HepG2 (cell line): Measurements from ENCODE around the gene TUBB. TPM values are rescaled to one million over a fixed set of nuclear protein-coding genes. Genes with fewer than 3 reads are reported as not detected.

ENCODE experiments used
- CBX2 ChIP-seq, 2 experiments: fragments of 200-600 bp in 1 of 2; sonication (generic); formaldehyde crosslinking in 1 of 2; IDR thresholded peaks; 2 replicates each; pipeline versions ENCODE4 v1.7.0 to v1.8.1; 2018 to 2022; ENCODE audit warnings: low read depth in 2 of 2, low read length in 1 of 2, mild to moderate bottlenecking in 1 of 2, missing genetic modification reagents in 1 of 2
- FOXO1 ChIP-seq: sonication (generic); formaldehyde crosslinking; IDR thresholded peaks from 2 replicates; pipeline ENCODE4 v1.4.0; 2020; ENCODE audit warnings: missing genetic modification reagents
- FOXO4 ChIP-seq: sonication (generic); formaldehyde crosslinking; conservative IDR thresholded peaks from 2 replicates; pipeline ENCODE4 v1.8.1; 2023; ENCODE audit warnings: missing genetic modification reagents
- GABPA ChIP-seq, 2 experiments: IDR thresholded peaks; 2 replicates each; pipeline ENCODE4 v1.6.1; 2011 to 2016; ENCODE audit warnings: low read depth in 2 of 2, low read length in 1 of 2, missing biosample characterization in 1 of 2, missing genetic modification characterization in 1 of 2
- MEF2D ChIP-seq: sonication (generic); formaldehyde crosslinking; IDR thresholded peaks from 2 replicates; pipeline ENCODE4 v1.5.1; 2020; ENCODE audit warnings: mild to moderate bottlenecking, missing genetic modification reagents
- STAG1 ChIP-seq: sonication (generic); formaldehyde crosslinking; IDR thresholded peaks from 2 replicates; pipeline ENCODE4 v1.4.0; 2020; ENCODE audit warnings: missing genetic modification reagents
- TBX2 ChIP-seq: sonication (generic); formaldehyde crosslinking; IDR thresholded peaks from 2 replicates; pipeline ENCODE4 v1.5.0; 2020; ENCODE audit warnings: missing genetic modification reagents, mild to moderate bottlenecking, borderline replicate concordance
- TBX3 ChIP-seq: fragments of 450-650 bp; IDR thresholded peaks from 2 replicates; pipeline ENCODE4 v1.6.1; 2017; ENCODE audit warnings: antibody characterized with exemption, mild to moderate bottlenecking, inconsistent platforms, borderline replicate concordance
- ZBTB49 ChIP-seq: sonication (generic); formaldehyde crosslinking; IDR thresholded peaks from 2 replicates; pipeline ENCODE4 v1.4.0; 2020; ENCODE audit warnings: missing genetic modification reagents, borderline replicate concordance
- ZNF121 ChIP-seq: sonication (generic); formaldehyde crosslinking; IDR thresholded peaks from 2 replicates; pipeline ENCODE4 v1.5.0; 2020; ENCODE audit warnings: mild to moderate bottlenecking, missing genetic modification reagents
- ZNF687 ChIP-seq: sonication (generic); formaldehyde crosslinking; IDR thresholded peaks from 2 replicates; pipeline ENCODE4 v1.5.1; 2020; ENCODE audit warnings: mild to moderate bottlenecking, missing genetic modification reagents, moderate library complexity
- ZNF704 ChIP-seq: sonication (generic); formaldehyde crosslinking; IDR thresholded peaks from 2 replicates; pipeline ENCODE4 v1.8.1; 2023; ENCODE audit warnings: mild to moderate bottlenecking, inconsistent platforms, moderate library complexity, missing genetic modification reagents, borderline replicate concordance
- polyA plus RNA-seq, 8 experiments: library from polyadenylated mRNA; depleted of rRNA in 3 of 8; stranded (reverse) in 7 of 8; unstranded in 1 of 8; fragments of >200 nt; fragmentation: Illumina TruSeq in 4 of 8; extraction: Trizol in 4 of 8; gene quantifications; 2 replicates each; pipeline versions ENCODE4 v1.2.1 to v1.2.3, GENCODE V29; 2011 to 2016; ENCODE audit warnings: low read depth in 4 of 8, missing spikeins in 1 of 8, mixed read lengths in 1 of 8; ENCODE audit not compliant: insufficient read depth in 1 of 8
- total RNA-seq, 5 experiments: library from RNA; depleted of rRNA; stranded (reverse); fragments of >200 nt; fragmentation: Illumina TruSeq; extraction: Trizol; gene quantifications; 2 replicates each; pipeline ENCODE4 v1.2.3, GENCODE V29; 2016; ENCODE audit warnings: low read depth in 1 of 5
- TF ChIP-seq, protein P1 (sequence below): sonication (generic); formaldehyde crosslinking; IDR thresholded peaks from 2 replicates; pipeline ENCODE4 v1.8.0; 2022; ENCODE audit warnings: missing genetic modification reagents, low read depth, mild to moderate bottlenecking, borderline replicate concordance
- TF ChIP-seq, protein P2 (sequence below): sonication (generic); formaldehyde crosslinking; IDR thresholded peaks from 2 replicates; pipeline ENCODE4 v1.4.0; 2020; ENCODE audit warnings: missing genetic modification reagents
- TF ChIP-seq, protein P3 (sequence below): IDR thresholded peaks from 2 replicates; pipeline ENCODE4 v1.6.1; 2018; ENCODE audit warnings: missing genetic modification reagents

Gene TUBB
- total and polyA plus RNA-seq, 2 of the 13 experiments (the other 11 are each of a cell fraction or from before 2014, with no cell fraction given), result 911 to 1,163 TPM

- TF ChIP-seq FOXO4, result no peak
- TF ChIP-seq MEF2D (CRISPR knock-in tag), result peak; percentile 91; the same call in 1 of the 2 replicates
- TF ChIP-seq ZNF704 (CRISPR knock-in tag), result 0 out of 2 replicates have a peak, but pooled peaks have one; percentile 90
- peak; percentile 46 for TF ChIP-seq GABPA (IDR thresholded peaks at IDR 0.05; ENCODE audit: low read depth, low read length)
- peak; percentile 89 for TF ChIP-seq GABPA (CRISPR knock-in tag; IDR thresholded peaks at IDR 0.05; ENCODE audit: low read depth)
- peak; percentile 88 for TF ChIP-seq FOXO1 (CRISPR knock-in tag)
- peak; percentile 93 for TF ChIP-seq TBX3
- TF ChIP-seq, protein P1, sequence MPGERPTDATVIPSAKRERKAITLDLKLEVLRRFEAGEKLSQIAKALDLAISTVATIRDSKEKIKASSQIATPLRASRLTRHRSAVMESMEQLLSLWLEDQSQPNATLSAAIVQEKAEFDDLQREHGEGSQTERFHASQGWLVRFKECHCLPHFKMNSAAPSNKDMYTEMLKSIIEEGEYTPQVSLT (CRISPR knock-in tag), result 0 out of 2 replicates have a peak, but pooled peaks have one; percentile 41
- no peak for TF ChIP-seq ZNF121 (CRISPR knock-in tag)
- TF ChIP-seq ZNF687 (CRISPR knock-in tag), result peak; percentile 94
- peak; percentile 24; the same call in 1 of the 2 replicates for TF ChIP-seq STAG1 (CRISPR knock-in tag)
- no peak for TF ChIP-seq CBX2 (IDR thresholded peaks at IDR 0.05; ENCODE audit: low read depth, low read length)
- peak; percentile 82; the same call in 1 of the 2 replicates for TF ChIP-seq CBX2 (CRISPR knock-in tag; IDR thresholded peaks at IDR 0.05; ENCODE audit: low read depth)
- peak; percentile 95 for TF ChIP-seq TBX2 (CRISPR knock-in tag)
- peak; percentile 43; the same call in 1 of the 2 replicates for TF ChIP-seq ZBTB49 (CRISPR knock-in tag)
- TF ChIP-seq, protein P2, sequence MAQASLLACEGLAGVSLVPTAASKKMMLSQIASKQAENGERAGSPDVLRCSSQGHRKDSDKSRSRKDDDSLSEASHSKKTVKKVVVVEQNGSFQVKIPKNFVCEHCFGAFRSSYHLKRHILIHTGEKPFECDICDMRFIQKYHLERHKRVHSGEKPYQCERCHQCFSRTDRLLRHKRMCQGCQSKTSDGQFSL (CRISPR knock-in tag), result no peak
- TF ChIP-seq, protein P3, sequence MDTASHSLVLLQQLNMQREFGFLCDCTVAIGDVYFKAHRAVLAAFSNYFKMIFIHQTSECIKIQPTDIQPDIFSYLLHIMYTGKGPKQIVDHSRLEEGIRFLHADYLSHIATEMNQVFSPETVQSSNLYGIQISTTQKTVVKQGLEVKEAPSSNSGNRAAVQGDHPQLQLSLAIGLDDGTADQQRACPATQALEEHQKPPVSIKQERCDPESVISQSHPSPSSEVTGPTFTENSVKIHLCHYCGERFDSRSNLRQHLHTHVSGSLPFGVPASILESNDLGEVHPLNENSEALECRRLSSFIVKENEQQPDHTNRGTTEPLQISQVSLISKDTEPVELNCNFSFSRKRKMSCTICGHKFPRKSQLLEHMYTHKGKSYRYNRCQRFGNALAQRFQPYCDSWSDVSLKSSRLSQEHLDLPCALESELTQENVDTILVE (CRISPR knock-in tag), result peak; percentile 98
Measured at GRCh38 chr6:30717129-30717844, 2.9 kb upstream of the TUBB start, which contains the start of gene MDC1 (continued).
